MM.1S (cell line): ENCODE data around the gene HCN1.

Source experiments
- DNase-seq: peaks from one replicate; pipeline ENCODE4 v3.0.0-alpha.2; 2015
- H2AFZ ChIP-seq: fragments of 300-600 bp; sonication (generic); 2 replicates; pipeline ENCODE4 v1.6.0; 2016; ENCODE audit warnings: antibody characterized with exemption, low read length
- H3F3A ChIP-seq: fragments of 300-600 bp; sonication (generic); 2 replicates; pipeline ENCODE4 v1.6.1; 2016; ENCODE audit warnings: mild to moderate bottlenecking, antibody characterized with exemption, low read length, moderate library complexity, mixed read lengths; ENCODE audit not compliant: insufficient read depth
- H3K27ac ChIP-seq: fragments of 300-600 bp; sonication (generic); 2 replicates; pipeline ENCODE4 v1.5.1; 2016; ENCODE audit warnings: mild to moderate bottlenecking, low read length
- H3K27me3 ChIP-seq: fragments of 300-600 bp; sonication (generic); replicated peaks from 2 replicates; pipeline ENCODE4 v1.6.0; 2016; ENCODE audit warnings: low read length; ENCODE audit not compliant: insufficient read depth
- H3K36me3 ChIP-seq: fragments of 300-600 bp; sonication (generic); replicated peaks from 2 replicates; pipeline ENCODE4 v1.6.1; 2016; ENCODE audit warnings: mild to moderate bottlenecking, low read length, mixed read lengths; ENCODE audit not compliant: insufficient read depth
- H3K4me1 ChIP-seq: fragments of 300-600 bp; sonication (generic); 2 replicates; pipeline ENCODE4 v1.6.1; 2016; ENCODE audit warnings: low read length, mixed read lengths
- H3K4me2 ChIP-seq: fragments of 300-600 bp; sonication (generic); 2 replicates; pipeline ENCODE4 v1.6.0; 2016; ENCODE audit warnings: low read depth, low read length
- H3K4me3 ChIP-seq: fragments of 300-600 bp; sonication (generic); 2 replicates; pipeline ENCODE4 v1.5.1; 2016; ENCODE audit warnings: low read length, mixed read lengths
- H3K79me2 ChIP-seq: fragments of 300-600 bp; sonication (generic); 2 replicates; pipeline ENCODE4 v1.6.1; 2016; ENCODE audit warnings: mixed run types, low read length, mixed read lengths
- H3K9ac ChIP-seq: fragments of 300-600 bp; sonication (generic); 2 replicates; pipeline ENCODE4 v1.6.1; 2016; ENCODE audit warnings: low read length, mixed read lengths
- H3K9me2 ChIP-seq: fragments of 300-600 bp; sonication (generic); replicated peaks from 2 replicates; pipeline ENCODE4 v1.6.1; 2016; ENCODE audit warnings: mild to moderate bottlenecking, low read length, mixed read lengths; ENCODE audit not compliant: insufficient read depth
- H3K9me3 ChIP-seq: fragments of 300-600 bp; sonication (generic); replicated peaks from 2 replicates; pipeline ENCODE4 v1.6.1; 2016; ENCODE audit warnings: mild to moderate bottlenecking, low read length, mixed read lengths; ENCODE audit not compliant: insufficient read depth
- H4K20me1 ChIP-seq: fragments of 300-600 bp; sonication (generic); 2 replicates; pipeline ENCODE4 v1.6.1; 2016; ENCODE audit warnings: mild to moderate bottlenecking, low read length, moderate library complexity, mixed read lengths; ENCODE audit not compliant: insufficient read depth
- EZH2 ChIP-seq: fragments of 300-600 bp; sonication (generic); optimal IDR thresholded peaks from 2 replicates; pipeline ENCODE3; 2017; ENCODE audit warnings: low read depth, mild to moderate bottlenecking, antibody characterized with exemption, low read length, mixed read lengths
- EZH2phosphoT487 ChIP-seq: fragments of 300-600 bp; sonication (generic); IDR thresholded peaks from 2 replicates; pipeline ENCODE4 v1.6.1; 2018; ENCODE audit warnings: antibody characterized with exemption, low read length
- TF ChIP-seq, protein P1 (sequence below): fragments of 300-600 bp; sonication (generic); IDR thresholded peaks from 2 replicates; pipeline ENCODE4 v1.5.1; 2016; ENCODE audit warnings: antibody characterized with exemption, low read length, mixed read lengths

HCN1 gene

DNA sequence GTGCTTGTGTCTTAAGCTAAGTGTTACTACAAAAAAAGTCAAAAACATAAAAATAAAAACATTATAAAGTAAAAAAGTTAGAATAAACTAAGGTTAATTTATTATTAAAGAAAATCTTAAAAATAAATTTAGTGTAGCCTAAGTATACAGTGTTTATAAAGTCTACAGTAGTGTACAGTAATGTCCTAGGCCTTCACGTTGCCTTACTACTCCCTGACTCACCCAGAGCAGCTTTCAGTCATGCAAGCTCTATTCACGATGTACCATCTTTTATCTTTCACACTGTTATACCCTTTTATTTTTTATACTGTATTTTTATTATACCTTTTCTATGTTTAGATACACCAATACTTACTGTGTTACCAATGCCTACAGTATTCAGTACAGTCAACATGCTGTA, 288.1 kb downstream of the HCN1 start:
- no peaks in the 10 kb centered on the region for H3K9me3 ChIP-seq
- no peaks in the 10 kb centered on the region for H3K36me3 ChIP-seq
- TF ChIP-seq EZH2phosphoT487 (no peak), EZH2 (no peak)
- TF ChIP-seq, protein P1, sequence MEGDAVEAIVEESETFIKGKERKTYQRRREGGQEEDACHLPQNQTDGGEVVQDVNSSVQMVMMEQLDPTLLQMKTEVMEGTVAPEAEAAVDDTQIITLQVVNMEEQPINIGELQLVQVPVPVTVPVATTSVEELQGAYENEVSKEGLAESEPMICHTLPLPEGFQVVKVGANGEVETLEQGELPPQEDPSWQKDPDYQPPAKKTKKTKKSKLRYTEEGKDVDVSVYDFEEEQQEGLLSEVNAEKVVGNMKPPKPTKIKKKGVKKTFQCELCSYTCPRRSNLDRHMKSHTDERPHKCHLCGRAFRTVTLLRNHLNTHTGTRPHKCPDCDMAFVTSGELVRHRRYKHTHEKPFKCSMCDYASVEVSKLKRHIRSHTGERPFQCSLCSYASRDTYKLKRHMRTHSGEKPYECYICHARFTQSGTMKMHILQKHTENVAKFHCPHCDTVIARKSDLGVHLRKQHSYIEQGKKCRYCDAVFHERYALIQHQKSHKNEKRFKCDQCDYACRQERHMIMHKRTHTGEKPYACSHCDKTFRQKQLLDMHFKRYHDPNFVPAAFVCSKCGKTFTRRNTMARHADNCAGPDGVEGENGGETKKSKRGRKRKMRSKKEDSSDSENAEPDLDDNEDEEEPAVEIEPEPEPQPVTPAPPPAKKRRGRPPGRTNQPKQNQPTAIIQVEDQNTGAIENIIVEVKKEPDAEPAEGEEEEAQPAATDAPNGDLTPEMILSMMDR, result no peak
- no peaks in the 10 kb centered on the region for H4K20me1 ChIP-seq
- no peaks in the 10 kb centered on the region for H3K27me3 ChIP-seq
- H3F3A ChIP-seq, result no peaks in the 10 kb centered on the region
- H3K9me2 ChIP-seq, result no peaks in the 10 kb centered on the region
- no peak overlapping the region for H3K4me3 ChIP-seq
- no peaks in the 10 kb centered on the region for H3K79me2 ChIP-seq
- H3K4me1 ChIP-seq, result no peaks in the 10 kb centered on the region
- no peak overlapping the region for H3K9ac ChIP-seq
- H3K27ac ChIP-seq, result no peak overlapping the region
- no peak for DNase-seq
- no peak overlapping the region for H2AFZ ChIP-seq
- no peak overlapping the region for H3K4me2 ChIP-seq

DNA sequence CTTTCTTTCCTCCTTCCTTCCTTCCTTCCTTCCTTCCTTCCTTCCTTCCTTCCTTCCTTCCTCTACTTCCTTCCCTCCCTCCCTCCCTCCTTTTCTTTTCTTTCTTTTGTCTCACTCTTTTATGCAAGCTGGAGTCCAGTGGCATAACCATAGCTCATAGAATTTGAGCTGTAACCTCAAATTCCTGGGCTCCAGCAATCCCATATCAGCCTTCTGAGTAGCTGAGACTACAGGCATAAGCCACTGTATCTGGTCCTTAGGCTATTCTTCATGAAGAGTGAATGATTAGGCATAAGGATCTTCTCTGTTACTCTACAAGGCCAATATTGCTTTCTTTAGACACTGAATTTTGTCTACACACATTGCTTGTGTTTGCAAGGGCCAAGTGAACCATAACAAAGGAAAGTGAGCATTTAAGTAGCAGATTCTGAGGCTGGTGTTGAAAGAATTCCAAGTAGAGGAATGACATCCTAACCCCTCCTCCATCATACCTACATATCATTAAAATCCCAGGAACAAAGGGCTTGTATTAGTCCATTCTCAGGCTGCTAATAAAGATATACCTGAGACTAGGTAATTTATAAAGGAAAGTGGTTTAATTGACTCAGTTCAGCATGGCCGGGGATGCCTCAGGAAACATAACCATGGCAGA, 293.2 kb downstream of the HCN1 start:
- H4K20me1 ChIP-seq, result no peaks in the 10 kb centered on the region
- H3K4me1 ChIP-seq, result no peaks in the 10 kb centered on the region
- H3K4me3 ChIP-seq, result no peak overlapping the region
- no peak overlapping the region for H3K4me2 ChIP-seq
- H3K79me2 ChIP-seq, result no peaks in the 10 kb centered on the region
- no peaks in the 10 kb centered on the region for H3K27me3 ChIP-seq
- H2AFZ ChIP-seq, result no peak overlapping the region
- no peaks in the 10 kb centered on the region for H3F3A ChIP-seq
- no peak for DNase-seq
- H3K9ac ChIP-seq, result no peak overlapping the region
- no peaks in the 10 kb centered on the region for H3K9me3 ChIP-seq
- no peak overlapping the region for H3K27ac ChIP-seq
- no peaks in the 10 kb centered on the region for H3K36me3 ChIP-seq
- no peak for TF ChIP-seq EZH2
- TF ChIP-seq, protein P1, result no peak
- no peak for TF ChIP-seq EZH2phosphoT487
- no peaks in the 10 kb centered on the region for H3K9me2 ChIP-seq

DNA sequence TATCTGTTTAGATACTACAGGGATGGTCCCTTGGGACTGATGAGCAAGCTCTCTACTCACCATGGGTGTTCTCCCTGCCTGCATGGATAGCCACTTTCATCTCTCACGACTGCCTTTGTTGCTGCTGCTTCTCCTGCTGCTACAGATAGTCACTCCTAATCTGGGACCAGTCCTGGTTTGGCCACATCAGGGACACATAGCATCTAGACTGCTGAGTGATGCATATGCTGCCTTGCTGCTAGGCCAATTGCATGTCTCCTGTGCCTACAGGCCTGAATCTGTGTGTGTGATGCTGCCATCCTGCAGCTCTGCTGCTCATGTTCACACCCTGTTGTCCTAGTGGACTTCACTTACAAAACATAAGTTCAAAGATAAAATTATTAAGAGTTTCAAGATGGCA, 297.1 kb downstream of the HCN1 start:
- Histone ChIP-seq H3K36me3 (no peaks in the 10 kb centered on the region), H3K9me3 (no peaks in the 10 kb centered on the region), H4K20me1 (no peaks in the 10 kb centered on the region), H3K4me3 (no peak overlapping the region), H3K4me2 (no peak overlapping the region), H3K27ac (no peak overlapping the region), H3K4me1 (no peaks in the 10 kb centered on the region), H3K9ac (no peak overlapping the region), H3K27me3 (no peaks in the 10 kb centered on the region), H3F3A (no peaks in the 10 kb centered on the region), H3K79me2 (no peaks in the 10 kb centered on the region), H3K9me2 (no peaks in the 10 kb centered on the region), H2AFZ (no peak overlapping the region)
- no peak for DNase-seq
- TF ChIP-seq EZH2 (no peak), EZH2phosphoT487 (no peak)
- TF ChIP-seq, protein P1, result no peak
